NK-92 (cell line): ENCODE data around the gene SSU72.
"Not testable (repeated sequence)": the region's sequence is repeated elsewhere in the genome, so short reads cannot be mapped to it uniquely, and the experiment has no call there.

Experiments used
- DNase-seq: peaks from one replicate; lab custom pipeline; 2025; ENCODE audit not compliant: unreplicated experiment; lab: John Stamatoyannopoulos, UW

The SSU72 gene

GRCh38 chr1:1561801-1562470, 12.7 kb downstream of the SSU72 start:
- no peak for DNase-seq

- DNase-seq = no peak
Observed at GRCh38 chr1:1560178-1560577, 14.5 kb downstream of the SSU72 start.

- no peak for DNase-seq
Observed at GRCh38 chr1:1559066-1559465, 15.6 kb downstream of the SSU72 start.

- DNase-seq = no peak
Observed at GRCh38 chr1:1558591-1558990, 16.1 kb downstream of the SSU72 start.

- not testable (repeated sequence) for DNase-seq
Observed at GRCh38 chr1:1557688-1558087, 17.0 kb downstream of the SSU72 start.

- not testable (repeated sequence) for DNase-seq
Observed at GRCh38 chr1:1556961-1557360, 17.7 kb downstream of the SSU72 start.

- DNase-seq = no peak
Observed at GRCh38 chr1:1556505-1556904, 18.2 kb downstream of the SSU72 start.

GRCh38 chr1:1554926-1555915, 19.4 kb downstream of the SSU72 start:
- DNase-seq = no peak

- DNase-seq = no peak
Observed at GRCh38 chr1:1554550-1554925, 20.1 kb downstream of the SSU72 start.

GRCh38 chr1:1553821-1554494, 20.7 kb downstream of the SSU72 start:
- DNase-seq = no peak

GRCh38 chr1:1552263-1552639, 22.4 kb downstream of the SSU72 start:
- no peak for DNase-seq

GRCh38 chr1:1551524-1552262, 23.0 kb downstream of the SSU72 start:
- DNase-seq = no peak

GRCh38 chr1:1550591-1551432, 23.9 kb downstream of the SSU72 start:
- DNase-seq = no peak

GRCh38 chr1:1550087-1550486, 24.6 kb downstream of the SSU72 start:
- DNase-seq = no peak

GRCh38 chr1:1548591-1548990, 26.1 kb downstream of the SSU72 start:
- DNase-seq = no peak

- DNase-seq = no peak
Observed at GRCh38 chr1:1547476-1547875, 27.2 kb downstream of the SSU72 start.

- DNase-seq = no peak
Observed at GRCh38 chr1:1547011-1547410, 27.7 kb downstream of the SSU72 start.

- DNase-seq = no peak
Observed at GRCh38 chr1:1545946-1546737, 28.5 kb downstream of the SSU72 start.

- no peak for DNase-seq
Observed at GRCh38 chr1:1544544-1544943, 30.1 kb downstream of the SSU72 start.
